Fibroblast of skin of right quadriceps (primary cell): ENCODE results near the gene MFSD8.
"Not testable (repeated sequence)": the region's sequence is repeated elsewhere in the genome, so short reads cannot be mapped to it uniquely, and the experiment has no call there.

Experiments
- DNase-seq: peaks from one replicate; pipeline ENCODE4 v3.0.0-alpha.2; 2013

The MFSD8 gene

GRCh38 chr4:127930175-127930574, 34.8 kb downstream of the MFSD8 start:
- DNase-seq: no peak

DNA sequence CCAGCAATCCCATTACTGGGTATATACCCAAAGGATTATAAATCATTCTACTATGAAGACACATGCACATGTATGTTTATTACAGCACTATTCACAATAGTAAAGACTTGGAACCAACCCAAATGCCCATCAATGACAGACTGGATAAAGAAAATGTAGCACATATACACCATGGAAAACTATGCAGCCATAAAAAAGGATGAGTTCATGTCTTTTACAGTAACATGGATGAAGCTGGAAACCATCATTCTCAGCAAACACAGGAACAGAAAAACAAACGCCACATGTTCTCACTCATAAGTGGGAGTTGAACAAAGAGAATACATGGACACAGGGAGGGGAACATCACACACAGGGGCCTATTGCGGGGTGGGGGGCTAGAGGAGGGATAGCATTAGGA, 39.3 kb downstream of the MFSD8 start:
- not testable (repeated sequence) for DNase-seq

DNA sequence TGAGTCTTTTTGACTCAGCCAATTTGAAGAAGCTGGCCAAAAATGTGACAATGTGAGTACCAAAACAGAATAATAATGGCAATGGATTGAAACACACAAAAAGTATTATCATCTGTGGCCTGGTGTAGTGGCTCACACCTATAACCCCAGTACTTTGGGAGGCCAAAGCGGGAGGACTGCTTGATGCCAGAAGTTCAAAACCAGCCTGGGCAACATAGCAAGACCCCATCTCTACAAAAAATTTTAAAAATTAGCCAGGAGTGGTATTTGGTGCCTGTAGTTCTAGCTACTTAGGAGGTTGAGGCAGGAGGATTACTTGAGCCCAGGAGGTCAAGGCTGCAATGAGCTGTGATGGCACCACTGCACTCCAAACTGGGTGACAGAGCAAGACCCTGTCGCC, 42.7 kb downstream of the MFSD8 start:
- no peak for DNase-seq

DNA sequence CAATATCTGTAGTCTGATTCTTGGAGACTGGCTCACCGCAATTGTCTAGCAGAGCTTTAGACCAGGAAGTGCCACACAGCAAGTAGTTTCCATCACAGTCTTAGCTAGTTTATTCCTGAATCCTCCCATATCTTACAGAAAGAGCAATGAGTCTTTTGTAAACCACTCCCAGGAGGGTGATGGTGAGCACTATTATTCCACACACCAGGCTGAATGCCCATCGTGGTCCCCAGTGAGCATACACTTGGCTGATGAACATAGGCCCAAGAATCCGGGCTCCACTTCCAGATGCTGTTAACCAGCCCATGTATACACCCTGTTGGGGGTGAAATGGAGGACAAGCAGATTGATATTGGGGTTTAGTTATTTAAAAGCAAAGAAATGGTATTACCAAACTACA, 44.5 kb downstream of the MFSD8 start:
- no peak for DNase-seq

GRCh38 chr4:127917151-127917550, 47.8 kb downstream of the MFSD8 start:
- no peak for DNase-seq

- DNase-seq: no peak
These were observed 48.5 kb downstream of the MFSD8 start for GRCh38 chr4:127916512-127916911.

GRCh38 chr4:127905029-127905428, 59.9 kb downstream of the MFSD8 start:
- DNase-seq: no peak

DNA sequence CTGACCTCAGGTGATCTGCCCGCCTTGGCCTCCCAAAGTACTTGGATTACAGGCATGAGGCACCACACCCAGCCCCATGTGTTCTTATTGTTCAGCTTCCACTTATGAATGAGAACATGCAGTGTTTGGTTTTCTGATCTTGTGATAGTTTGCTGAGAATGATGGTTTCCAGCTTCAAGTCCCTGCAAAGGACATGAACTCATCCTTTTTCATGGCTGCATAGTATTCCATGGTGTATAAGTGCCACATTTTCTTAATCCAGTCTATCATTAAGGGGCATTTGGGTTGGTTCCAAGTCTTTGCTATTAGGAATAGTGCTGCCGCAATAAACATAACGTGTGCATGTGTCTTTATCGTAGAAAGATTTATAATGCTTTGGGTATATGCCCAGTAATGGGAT, 65.3 kb downstream of the MFSD8 start:
- DNase-seq: not testable (repeated sequence)

DNA sequence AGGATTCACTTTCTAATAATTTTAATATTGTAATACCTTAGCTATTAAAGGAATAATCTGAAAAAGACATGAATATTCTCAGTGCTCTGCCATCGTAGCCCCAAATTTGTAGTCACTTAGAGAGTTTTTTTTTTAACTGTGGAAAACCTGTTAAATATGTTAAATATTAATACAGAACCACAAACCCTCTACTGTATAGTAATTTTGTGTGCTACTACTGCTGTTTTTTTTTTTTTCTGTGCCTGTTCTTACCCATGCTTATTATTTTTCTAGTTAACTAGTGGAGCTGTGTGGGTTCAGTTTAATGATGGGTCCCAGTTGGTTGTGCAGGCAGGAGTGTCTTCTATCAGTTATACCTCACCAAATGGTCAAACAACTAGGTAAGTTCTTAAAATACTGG, 68.4 kb downstream of the MFSD8 start:
- no peak for DNase-seq

DNA sequence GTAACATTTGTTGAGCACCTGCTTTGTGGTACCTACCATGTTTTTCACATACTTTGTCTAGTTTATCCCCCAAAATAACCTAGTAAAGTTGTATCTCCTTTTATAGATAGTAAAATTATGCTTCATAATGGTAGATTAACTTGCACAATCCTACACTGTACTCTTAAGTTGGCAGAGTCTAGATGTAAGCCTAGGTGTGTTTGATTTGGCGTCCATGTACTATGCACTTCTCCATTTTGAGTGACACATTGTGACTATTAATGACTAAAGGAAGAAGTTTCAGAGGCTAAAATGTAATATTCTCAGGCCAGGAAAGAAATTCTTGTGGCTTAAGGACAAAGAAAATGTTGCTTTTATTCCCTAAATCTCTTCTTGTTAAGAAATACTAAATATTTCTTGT, 68.9 kb downstream of the MFSD8 start:
- no peak for DNase-seq

- peak; percentile 16 for DNase-seq
These were observed 75.1 kb downstream of the MFSD8 start for GRCh38 chr4:127889903-127890302.

DNA sequence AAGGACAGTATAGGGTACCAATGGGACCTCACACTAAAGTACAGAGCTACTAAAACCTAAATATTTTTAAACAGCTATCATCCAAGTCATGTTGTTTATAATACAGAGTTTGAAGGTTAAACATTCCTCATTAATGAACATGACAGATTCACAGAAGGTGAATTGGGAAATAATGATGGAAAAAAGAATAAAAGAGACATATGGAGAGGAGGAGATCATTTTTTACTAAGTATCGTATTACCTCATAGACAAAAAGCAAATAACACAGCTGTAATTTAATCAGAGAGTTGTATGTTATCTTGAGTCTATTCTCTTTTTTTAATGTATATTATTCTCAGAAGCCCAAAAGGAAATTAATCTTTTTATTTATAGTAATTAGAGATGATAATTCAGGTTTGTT, 76.4 kb downstream of the MFSD8 start:
- no peak for DNase-seq

- no peak for DNase-seq
These were observed 83.5 kb downstream of the MFSD8 start for GRCh38 chr4:127881563-127881864.

DNA sequence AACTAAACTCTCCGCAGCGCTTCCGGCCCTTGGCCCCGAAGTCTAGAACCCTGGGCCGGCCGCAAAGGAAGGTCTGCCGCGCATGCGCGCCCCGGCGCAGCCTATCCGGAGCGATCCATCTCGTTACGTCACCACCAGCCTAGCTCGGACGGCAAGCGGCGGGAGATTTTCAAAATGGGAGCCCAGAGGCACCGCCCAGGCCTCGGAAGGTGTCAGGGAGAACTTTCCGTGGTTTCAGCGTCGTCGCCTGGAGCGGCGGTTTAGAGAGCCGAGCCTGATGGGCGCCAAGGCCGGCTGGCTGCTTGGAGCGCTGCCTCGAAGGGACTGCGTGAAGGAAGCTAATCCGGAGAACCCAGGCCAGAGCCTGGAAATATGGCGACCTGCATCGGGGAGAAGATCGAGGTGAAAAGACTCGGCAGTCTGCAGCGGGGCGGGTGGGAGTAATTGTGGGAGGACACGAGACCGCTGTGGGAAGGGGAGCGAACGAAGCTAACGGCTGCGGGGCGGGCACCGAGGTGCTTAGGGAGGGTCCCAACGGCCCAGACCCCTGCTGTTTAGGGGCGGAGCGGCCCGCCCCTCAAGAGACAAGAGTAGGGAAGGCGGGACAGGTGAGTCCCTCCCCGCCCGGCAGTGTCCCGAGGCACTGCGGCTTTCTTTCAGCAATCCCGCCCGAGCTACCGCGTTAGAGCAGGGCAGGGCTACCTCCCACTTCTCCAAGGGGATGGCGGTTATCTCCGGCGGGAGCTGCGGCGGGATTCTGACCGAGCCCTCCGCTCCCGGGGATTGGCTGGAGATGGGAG, 84.0 kb downstream of the MFSD8 start, which contains the start of gene PLK4:
Gene PLK4, plus strand, starts transcription at position 131 of the 800 bp plus-strand sequence. Its CDS starts 242 bp downstream, at position 373.
- peak; percentile 96 for DNase-seq

DNA sequence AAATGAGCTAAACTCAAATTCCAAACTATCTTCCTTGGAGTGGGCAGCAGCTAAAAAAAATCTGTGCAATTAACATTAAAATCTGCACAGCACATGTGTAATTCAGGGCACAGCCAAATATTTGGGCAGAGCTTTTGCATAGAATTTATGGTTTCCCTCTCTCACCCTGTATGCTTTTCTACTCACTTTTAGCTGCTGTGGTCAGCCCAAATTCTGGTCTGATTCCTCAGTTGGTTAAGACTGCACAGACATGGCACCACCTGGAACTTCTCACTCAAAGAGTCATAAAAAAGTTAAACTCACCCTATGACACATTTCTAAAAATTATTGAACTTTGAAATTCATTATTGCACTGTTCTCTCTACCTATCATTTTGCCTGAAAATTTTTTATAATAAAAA, 89.2 kb downstream of the MFSD8 start:
- no peak for DNase-seq

DNA sequence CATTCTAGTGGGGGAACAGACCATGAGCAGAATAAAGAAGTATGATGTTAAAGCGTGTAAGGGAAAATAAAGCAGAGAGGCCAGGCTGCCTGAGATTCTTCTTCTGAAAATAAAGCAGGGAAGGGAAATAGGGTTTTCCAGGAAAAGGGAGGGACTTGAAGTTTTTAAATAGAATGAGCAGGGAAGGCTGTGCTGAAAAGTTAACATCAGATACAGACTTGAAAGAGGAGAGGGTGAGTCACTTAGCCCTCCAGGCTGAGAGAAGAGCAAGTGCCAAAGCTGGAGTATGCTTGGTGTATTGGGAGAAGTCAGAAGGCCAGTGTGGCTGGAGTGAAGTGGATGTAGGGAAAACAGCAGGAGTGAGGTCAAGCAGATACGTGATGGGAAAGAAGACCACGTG, 94.3 kb downstream of the MFSD8 start:
- DNase-seq: peak; percentile 68

- no peak for DNase-seq
These were observed 94.7 kb downstream of the MFSD8 start for GRCh38 chr4:127870281-127870680.

DNA sequence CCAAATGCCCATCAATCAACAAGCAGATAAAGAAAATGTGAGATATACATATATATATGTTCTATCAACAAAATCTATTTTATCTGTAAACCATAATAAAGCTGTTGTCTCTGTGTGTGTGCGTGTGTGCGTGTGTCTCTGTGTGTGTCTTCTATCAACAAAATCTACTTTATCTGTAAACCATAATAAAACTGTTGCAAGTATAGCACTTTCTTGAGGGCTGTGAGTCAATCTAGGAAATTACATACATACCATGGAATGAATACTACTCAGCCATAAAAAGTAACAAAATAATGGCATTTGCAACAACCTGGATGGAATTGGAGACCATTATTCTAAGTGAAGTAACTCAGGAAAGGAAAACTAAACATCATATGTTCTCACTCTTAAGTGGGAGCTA, 96.8 kb downstream of the MFSD8 start:
- no peak for DNase-seq
